GM21423 (cell line): Measurements from ENCODE around the gene CALU.

ENCODE experiments used
- ATAC-seq: cut with Tn5 transposase; IDR thresholded peaks from one replicate; pipeline ENCODE4 v1.9.1; 2021; ENCODE audit warnings: mild to moderate bottlenecking, moderate library complexity; ENCODE audit not compliant: unreplicated experiment

Gene CALU

DNA sequence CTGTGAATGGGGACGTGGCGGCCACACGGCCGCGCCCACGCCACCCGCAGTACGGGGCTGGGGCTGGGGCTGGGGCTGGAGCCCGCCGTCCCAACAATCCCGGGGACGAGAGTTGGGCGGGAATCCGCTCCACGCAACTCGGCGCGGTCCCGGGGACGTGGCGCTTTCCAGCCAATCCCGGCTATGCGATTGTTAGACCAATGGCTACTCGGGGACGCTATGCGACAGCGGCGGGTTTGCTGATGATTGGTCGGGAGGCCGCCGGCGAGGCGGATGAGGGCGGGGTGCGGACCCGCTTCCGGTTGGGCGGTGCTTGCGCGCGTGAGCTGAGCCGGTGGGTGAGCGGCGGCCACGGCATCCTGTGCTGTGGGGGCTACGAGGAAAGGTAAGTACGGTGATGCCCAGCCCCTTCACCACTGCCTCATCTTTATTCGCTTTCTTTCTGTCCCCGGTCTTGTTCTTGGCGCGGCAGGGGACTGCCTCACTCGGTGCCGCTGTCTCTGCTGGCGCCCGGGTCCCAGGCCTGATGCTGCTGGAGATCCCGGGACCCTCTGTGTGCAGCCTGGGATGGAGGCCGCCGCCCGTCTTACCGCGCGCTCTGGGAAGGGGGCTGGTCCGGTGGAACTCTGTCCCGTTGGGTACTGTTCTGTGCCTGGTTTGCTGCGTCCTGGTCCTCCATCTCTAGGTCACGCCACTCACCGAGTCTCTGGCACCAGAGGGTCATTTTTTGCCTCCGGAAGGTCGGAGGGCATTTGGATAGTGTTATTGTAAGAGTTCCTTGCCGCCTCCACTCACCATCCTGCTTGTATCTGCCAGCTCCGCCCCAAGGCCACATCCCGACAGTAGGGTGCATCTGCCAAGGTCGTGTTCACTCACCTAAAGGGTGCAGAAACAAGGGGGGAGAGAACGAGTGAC lies at the start of gene CALU:
Gene CALU (plus strand): TSS at position 312 of the 915 bp plus-strand sequence. CDS start 9,225 bp downstream, outside the sequence.
- ATAC-seq: peak; percentile 98

DNA sequence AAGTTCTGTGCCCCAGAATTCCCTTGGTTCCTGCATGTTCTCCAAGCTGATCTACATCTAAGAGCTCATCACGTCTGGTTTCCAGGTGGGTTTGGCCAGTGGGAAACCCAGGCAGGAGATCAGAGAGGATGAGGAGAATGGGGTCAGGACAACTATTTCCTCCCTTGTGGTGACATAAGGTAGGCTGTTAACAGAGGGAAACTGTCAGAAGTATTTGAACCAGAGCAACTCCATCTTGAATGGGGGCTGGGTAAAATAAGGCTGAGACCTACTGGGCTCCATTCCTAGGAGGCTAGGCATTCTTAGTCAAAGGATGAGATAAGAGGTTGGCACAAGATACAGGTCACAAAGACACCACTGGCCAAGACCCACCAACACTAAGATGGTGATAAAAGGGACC lies 47.9 kb upstream of the CALU start:
- ATAC-seq: no peak

- no peak for ATAC-seq
These were observed 46.4 kb upstream of the CALU start for GRCh38 chr7:128692623-128693270.

DNA sequence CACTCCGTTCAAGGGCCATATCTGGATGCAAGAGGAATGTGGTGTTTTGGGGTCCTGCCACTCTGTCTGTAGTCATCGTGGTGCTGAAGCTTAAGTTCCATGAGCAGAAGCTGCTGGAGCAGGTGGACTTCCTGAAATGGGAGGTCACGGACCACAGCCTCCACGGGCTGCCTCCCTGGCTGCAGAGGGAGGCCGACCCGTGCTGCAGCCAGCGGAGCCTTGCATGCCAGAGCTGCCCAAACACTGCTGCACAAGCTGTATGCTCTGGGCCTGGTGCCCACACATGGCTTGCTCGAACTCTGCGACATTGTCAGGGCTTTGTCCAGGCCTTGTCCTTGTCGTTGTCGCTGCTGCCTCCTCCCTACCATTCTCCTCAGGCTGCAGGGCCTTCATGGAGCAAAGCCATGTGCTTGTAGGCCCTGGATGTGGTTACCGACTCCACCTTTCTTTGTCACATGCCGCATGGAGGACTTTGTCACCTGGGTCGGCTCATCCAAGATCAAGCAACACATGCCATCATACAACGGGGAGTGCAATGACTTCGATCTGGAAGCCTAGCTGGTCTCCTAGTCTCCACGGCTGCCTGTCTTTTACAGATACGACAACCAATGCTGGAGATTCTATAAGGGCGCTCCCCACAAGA lies 45.7 kb upstream of the CALU start:
- ATAC-seq: no peak

DNA sequence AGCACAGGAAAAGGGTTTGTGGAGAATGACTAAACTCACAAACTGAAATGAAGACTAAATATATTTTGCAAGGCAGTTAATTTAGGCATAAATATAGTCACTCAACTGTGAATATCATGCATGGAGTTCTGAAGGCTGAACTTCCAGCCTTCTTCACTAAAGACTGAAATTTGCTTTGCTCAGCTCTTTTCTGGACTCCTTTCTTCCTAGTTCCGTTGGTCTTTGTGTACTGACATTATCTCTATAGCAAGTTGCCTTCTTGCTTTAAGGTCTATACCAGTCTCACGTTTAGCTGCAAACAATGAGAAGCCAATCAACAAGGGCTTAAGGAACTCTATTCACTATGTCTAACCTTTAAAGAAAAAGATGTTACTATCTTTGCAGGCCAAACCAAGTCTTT lies 44.4 kb upstream of the CALU start:
- ATAC-seq: no peak

DNA sequence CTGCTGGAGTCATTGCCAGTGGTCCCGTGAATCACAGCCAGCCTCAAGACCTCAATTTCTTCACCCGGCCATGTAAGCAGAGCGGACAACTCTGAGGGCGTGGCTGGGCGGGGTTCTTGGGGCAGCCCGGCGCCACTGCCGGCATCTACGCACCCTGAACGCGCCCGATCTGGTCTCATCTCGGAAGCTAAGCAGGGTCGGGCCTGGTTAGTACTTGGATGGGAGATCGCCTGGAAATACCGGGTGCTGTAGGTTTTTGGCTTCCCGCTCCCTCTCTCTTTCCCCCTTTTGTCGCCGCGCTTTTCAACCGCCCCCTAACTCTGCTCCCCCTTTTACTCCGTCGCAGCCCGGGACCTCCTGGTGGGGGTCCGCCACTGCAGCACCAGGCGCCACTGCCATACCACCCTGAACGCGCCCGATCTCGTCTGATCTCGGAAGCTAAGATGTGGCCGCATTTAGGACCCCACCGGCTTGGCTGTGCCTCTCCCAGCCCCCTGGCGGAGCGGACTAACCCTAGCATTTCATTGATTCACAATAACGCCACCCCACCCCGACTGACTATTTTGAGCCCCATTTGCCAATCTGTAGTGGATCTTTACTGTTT lies 41.8 kb upstream of the CALU start:
- no peak for ATAC-seq

GRCh38 chr7:128699196-128699712 lies 39.9 kb upstream of the CALU start:
- ATAC-seq: no peak

DNA sequence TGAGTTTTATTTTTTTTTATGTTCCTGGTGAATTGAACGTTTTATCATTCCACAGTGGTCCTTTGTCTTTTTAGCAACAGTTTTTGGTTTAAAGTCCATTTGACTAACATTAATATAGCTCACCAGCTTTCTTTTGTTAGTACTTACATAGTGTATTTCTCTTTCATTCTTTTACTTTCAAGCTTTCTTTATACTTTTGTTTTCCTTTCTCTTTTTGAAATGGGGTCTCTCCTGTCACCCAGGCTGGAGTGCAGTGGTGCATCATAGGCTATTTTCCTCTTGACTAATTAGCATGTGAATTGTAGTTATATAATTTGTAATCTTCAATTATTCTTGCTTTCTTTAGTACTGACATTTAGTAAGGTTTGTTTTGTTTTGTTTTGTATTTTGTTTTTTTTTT lies 39.3 kb upstream of the CALU start:
- ATAC-seq: no peak

DNA sequence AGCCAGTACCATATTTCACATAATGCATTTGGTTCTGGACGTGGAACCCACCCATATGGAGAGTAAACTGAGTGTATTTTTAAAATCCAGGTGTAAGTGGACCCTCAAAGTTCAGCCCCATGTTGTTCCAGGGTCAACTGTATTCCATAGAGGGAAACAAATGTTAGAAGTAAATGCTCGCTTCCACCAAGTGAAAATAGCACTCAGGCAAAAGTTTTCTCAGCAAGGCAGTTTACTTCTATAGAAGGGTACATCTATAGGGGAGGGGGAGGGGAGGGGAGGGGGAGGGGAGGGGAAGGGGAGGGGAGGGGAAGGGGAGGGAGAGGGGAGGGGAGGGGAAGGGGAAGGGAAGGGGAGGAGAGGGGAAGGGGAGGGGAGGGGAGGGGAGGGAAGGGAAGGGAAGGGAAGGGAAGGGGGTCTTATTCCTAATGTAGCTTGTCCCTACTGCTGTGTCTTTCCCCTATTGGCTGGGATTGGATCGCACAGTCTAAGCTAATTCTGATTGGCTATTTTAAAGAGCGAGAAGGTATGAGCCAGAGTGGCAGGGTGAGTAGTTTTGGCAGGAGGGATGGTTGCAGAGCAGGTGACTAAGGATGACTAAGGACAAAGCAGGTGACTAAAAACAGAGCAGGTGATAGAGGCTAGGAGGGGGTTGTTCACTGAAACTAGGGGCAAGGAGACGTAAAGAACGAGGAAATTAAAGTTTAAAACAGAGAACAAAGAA lies 37.9 kb upstream of the CALU start:
- ATAC-seq: no peak

DNA sequence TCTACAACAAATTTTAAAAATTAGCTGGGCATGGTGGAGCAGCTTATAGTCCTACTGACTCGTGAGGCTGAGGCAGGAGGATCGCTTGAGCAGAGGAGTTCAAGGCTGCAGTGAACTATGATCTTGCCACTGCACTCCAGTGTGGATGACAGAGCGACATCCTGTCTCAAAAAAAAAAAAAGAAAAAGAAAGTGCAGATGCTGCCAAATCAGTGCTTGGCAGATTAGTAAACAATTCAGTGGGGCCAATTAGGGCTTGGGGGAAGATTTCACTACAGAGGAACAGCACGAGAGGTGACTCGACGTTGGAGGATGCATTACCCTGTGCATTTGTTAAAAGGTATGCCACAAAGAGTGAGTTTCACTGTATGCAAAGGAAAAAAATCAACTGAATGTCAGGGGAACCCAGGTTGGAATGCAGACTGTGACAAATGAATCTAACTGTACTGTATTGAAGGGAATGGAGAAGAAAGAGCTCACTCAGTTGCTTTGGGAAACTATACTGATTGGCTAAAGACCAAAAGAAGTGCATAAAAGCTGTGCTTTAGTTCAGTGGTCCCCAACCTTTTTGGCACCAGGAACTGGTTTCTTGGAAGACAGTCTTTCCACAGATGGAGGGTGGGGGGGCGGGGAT lies 35.4 kb upstream of the CALU start:
- no peak for ATAC-seq

DNA sequence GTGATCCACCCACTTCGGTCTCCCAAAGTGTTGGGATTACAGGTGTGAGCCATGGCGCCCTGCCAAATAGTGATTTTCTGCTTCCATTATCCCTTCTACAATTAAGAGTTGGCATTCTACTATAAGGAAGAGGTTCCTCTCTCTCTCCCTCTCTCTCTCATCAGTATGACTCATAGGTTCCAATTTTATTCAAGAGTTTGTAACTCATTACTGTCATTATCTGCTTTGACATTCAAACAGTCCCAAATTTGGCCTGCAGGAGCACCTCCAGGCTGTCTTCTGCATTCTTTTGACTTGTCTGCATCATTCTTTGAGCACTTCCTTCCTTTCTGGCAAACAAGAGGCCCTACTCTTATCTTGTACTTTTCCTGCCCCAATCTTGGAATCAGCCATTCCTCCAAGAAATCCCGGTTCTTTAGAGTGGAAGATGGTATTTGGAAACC lies 33.2 kb upstream of the CALU start:
- ATAC-seq: no peak

GRCh38 chr7:128707752-128708151 lies 31.4 kb upstream of the CALU start:
- ATAC-seq: no peak

DNA sequence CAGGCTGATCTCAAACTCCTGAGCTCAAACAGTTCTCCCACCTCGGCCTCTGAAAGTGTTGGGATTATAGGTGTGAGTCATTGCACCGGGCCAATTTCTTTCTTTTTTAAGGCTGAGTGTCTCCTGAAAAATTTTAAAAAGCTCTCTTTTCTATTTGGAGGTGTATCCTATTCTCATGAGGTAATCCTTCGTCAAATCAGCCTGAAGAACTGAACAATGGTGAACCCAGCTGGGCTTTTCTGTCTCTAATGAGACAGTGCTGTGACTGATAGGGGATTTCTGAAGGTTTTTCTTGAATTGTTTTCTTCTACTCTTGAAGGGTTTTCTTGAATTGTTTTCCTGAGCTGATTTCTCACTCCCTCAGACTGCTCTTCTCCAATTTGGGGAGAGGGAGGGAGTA lies 30.9 kb upstream of the CALU start:
- no peak for ATAC-seq

GRCh38 chr7:128708824-128709223 lies 30.3 kb upstream of the CALU start:
- no peak for ATAC-seq

DNA sequence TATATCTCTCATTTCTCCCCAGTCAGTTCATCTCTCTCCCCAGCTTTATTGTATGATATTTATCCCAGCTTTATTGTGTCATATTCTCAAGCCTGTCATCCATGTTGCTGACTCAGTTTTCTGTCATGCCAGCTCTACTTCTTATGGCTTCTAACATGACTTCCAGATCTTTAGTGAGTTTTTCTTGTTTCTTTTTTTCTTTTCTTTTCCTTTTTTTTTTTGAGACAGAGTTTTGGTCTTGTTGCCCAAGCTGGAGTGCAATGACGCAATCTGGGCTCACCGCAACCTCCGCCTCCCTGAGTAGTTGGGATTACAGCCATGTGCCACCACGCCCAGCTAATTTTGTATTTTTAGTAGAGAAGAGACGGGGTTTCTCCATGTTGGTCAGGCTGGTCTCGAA lies 28.7 kb upstream of the CALU start:
- no peak for ATAC-seq

DNA sequence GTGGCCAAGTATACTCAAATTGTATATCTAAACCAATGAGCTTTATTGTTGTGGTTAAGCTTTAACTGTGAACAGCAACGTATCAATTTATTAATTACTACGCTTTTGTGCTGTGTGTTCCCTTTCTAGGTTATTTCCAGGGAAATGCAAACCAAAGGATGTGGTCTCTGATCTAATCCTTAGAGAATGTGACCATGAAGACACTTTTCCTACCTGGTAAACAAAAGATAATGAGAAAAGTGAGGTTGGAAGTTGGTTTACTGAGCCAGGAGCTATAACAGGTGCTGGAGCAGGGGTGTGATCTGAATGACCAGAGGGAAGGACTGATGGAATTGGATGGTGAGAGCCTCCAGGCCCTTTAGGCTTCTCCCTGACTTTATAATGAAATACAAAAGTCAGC lies 25.4 kb upstream of the CALU start:
- no peak for ATAC-seq

DNA sequence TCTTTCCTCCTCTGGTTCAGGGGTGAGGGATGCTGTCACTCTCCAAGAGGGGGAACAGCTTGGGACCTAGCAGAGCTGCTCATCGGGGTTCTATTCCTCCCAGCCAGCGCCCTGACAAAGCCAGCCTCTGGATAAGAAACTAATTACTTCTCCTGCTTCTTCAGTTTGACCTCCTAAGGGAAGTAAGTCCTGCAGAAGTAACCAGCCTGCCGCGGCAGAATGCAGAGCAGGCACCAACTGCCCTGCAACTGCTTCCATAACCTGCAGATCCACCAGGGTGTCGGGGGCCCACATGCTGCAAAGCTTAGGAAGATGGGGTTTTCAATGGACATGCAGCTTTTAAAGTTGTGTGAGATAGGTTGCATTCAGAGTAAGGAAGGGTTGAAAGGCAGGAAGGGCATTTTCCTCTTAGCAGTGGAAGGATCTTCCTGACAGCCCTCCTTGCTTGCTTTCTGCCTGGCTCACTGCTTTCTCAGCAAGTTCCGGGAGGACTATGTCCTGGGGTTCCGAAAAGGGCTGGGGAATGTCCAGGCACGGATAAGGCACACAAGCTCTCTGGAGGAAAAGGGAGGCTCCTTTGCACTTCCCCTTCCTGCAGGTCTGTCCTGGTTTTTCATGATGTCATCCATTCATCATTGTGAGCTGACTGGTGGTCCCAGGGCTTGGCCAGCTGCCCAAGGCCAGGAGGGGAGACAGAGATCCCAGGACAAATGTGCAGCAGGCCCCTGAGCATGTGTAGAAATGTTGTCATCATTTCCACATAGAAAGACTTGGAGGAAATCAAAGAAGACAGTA lies 24.3 kb upstream of the CALU start:
- no peak for ATAC-seq

GRCh38 chr7:128718967-128719642 lies 20.1 kb upstream of the CALU start:
- ATAC-seq: no peak

- ATAC-seq: no peak
These were observed 17.8 kb upstream of the CALU start for GRCh38 chr7:128721376-128721775.
